GM23338 (cell line): ENCODE data around the gene SLC6A7.

Source experiments
- CTCF ChIP-seq, 2 experiments: fragments of 200-600 bp in 1 of 2; sonication (generic) in 1 of 2; conservative IDR thresholded peaks; 2 replicates each; pipeline versions ENCODE4 v1.5.1 to v1.6.1; 2016 to 2017; ENCODE audit warnings: antibody characterized with exemption in 2 of 2, low read depth in 2 of 2, mild to moderate bottlenecking in 2 of 2, moderate library complexity in 1 of 2
- EZH2 ChIP-seq: fragments of 200-600 bp; sonication (generic); IDR thresholded peaks from one replicate; pipeline ENCODE4 v1.8.0; 2017; ENCODE audit warnings: antibody characterized with exemption, mild to moderate bottlenecking, low read depth; ENCODE audit not compliant: unreplicated experiment
- JUNB ChIP-seq: IDR thresholded peaks from one replicate; pipeline ENCODE4 v1.6.1; 2016; ENCODE audit warnings: antibody characterized with exemption; ENCODE audit not compliant: unreplicated experiment
- POLR2AphosphoS5 ChIP-seq: IDR thresholded peaks from 2 replicates; pipeline ENCODE4 v1.6.1; 2016; ENCODE audit warnings: antibody characterized with exemption, low read depth
- TF ChIP-seq, protein P1 (sequence below): IDR thresholded peaks from one replicate; pipeline ENCODE4 v1.6.1; 2018; ENCODE audit warnings: antibody characterized with exemption; ENCODE audit not compliant: unreplicated experiment

GRCh38 chr5:150148117-150148927 lies 41.5 kb upstream of the SLC6A7 start:
- TF ChIP-seq CTCF (conservative IDR thresholded peaks at IDR 0.05; ENCODE audit: low read depth in 2 of 2): no peak
- TF ChIP-seq POLR2AphosphoS5: no peak
- no peak for TF ChIP-seq JUNB
- no peak for TF ChIP-seq EZH2
- TF ChIP-seq, protein P1, sequence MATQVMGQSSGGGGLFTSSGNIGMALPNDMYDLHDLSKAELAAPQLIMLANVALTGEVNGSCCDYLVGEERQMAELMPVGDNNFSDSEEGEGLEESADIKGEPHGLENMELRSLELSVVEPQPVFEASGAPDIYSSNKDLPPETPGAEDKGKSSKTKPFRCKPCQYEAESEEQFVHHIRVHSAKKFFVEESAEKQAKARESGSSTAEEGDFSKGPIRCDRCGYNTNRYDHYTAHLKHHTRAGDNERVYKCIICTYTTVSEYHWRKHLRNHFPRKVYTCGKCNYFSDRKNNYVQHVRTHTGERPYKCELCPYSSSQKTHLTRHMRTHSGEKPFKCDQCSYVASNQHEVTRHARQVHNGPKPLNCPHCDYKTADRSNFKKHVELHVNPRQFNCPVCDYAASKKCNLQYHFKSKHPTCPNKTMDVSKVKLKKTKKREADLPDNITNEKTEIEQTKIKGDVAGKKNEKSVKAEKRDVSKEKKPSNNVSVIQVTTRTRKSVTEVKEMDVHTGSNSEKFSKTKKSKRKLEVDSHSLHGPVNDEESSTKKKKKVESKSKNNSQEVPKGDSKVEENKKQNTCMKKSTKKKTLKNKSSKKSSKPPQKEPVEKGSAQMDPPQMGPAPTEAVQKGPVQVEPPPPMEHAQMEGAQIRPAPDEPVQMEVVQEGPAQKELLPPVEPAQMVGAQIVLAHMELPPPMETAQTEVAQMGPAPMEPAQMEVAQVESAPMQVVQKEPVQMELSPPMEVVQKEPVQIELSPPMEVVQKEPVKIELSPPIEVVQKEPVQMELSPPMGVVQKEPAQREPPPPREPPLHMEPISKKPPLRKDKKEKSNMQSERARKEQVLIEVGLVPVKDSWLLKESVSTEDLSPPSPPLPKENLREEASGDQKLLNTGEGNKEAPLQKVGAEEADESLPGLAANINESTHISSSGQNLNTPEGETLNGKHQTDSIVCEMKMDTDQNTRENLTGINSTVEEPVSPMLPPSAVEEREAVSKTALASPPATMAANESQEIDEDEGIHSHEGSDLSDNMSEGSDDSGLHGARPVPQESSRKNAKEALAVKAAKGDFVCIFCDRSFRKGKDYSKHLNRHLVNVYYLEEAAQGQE: no peak
